Calu3 (cell line): Measurements from ENCODE around the gene CSTF2. TPM values are rescaled to one million over a fixed set of nuclear protein-coding genes. Genes with fewer than 3 reads are reported as not detected.

ENCODE experiments used
- BruUV-seq: library from RNA; stranded (reverse); fragments of 400-500 nt; replicated peaks from 2 replicates; lab custom pipeline; 2021; lab: Mats Ljungman, UMichigan
- CTCF ChIA-PET: fragments of 300-600 bp; sonication (Branson Sonifier 250); formaldehyde crosslinking; loops from one replicate; lab custom pipeline; 2022; ENCODE audit warnings: antibody characterized with exemption; lab: Charles Lee
- DNase-seq: peaks from one replicate; pipeline ENCODE4 v3.0.0; 2022
- H3K27ac Mint-ChIP-seq: one replicate; pipeline ENCODE4 v1.8.0; 2022; ENCODE audit warnings: mixed read lengths; ENCODE audit not compliant: unreplicated experiment
- H3K27me3 Mint-ChIP-seq: one replicate; pipeline ENCODE4 v1.8.0; 2022; ENCODE audit warnings: mixed read lengths; ENCODE audit not compliant: unreplicated experiment
- H3K36me3 Mint-ChIP-seq: one replicate; pipeline ENCODE4 v1.8.0; 2022; ENCODE audit warnings: mild to moderate bottlenecking, moderate library complexity, mixed read lengths; ENCODE audit not compliant: insufficient read depth, unreplicated experiment
- H3K4me1 Mint-ChIP-seq: one replicate; pipeline ENCODE4 v1.8.0; 2022; ENCODE audit warnings: mild to moderate bottlenecking, low read depth, mixed read lengths; ENCODE audit not compliant: unreplicated experiment
- H3K4me3 Mint-ChIP-seq: one replicate; pipeline ENCODE4 v1.8.0; 2022; ENCODE audit warnings: mild to moderate bottlenecking, low read depth, moderate library complexity, mixed read lengths; ENCODE audit not compliant: unreplicated experiment
- H3K9me3 Mint-ChIP-seq: one replicate; pipeline ENCODE4 v1.8.0; 2022; ENCODE audit warnings: low read depth, mixed read lengths; ENCODE audit not compliant: unreplicated experiment
- CTCF ChIP-seq: fragments of 200-600 bp; IDR thresholded peaks from one replicate; pipeline ENCODE4 v1.8.0; 2022; ENCODE audit warnings: antibody characterized with exemption; ENCODE audit not compliant: unreplicated experiment
- intact Hi-C: fragments of 100-400 bp; cut with micrococcal nuclease; formaldehyde crosslinking; loops from one replicate; pipeline ENCODE4 v1.10.0; 2022; ENCODE audit not compliant: unreplicated experiment
- total RNA-seq: library from RNA; stranded (reverse); gene quantifications from 2 replicates; pipeline ENCODE4 v1.2.3, GENCODE V29; 2022

CSTF2 gene
- total RNA-seq, 1 experiment from 2014 or later: 66.3 TPM

- no TSS peak for BruUV-seq
- no peak overlapping the region for H3K27ac Mint-ChIP-seq
- DNase-seq: no peak
- H3K4me1 Mint-ChIP-seq: no peaks in the 10 kb centered on the region
- CTCF ChIA-PET: no interaction called here
- no peak for TF ChIP-seq CTCF
- H3K36me3 Mint-ChIP-seq: no peaks in the 10 kb centered on the region
- H3K4me3 Mint-ChIP-seq: no peak overlapping the region
- H3K27me3 Mint-ChIP-seq: no peaks in the 10 kb centered on the region
- intact Hi-C loops: no loop called here
- no peaks in the 10 kb centered on the region for H3K9me3 Mint-ChIP-seq
These were observed 44.6 kb downstream of the CSTF2 start for GRCh38 chrX:100864657-100865391.

- no peaks in the 10 kb centered on the region for H3K9me3 Mint-ChIP-seq
- no peak for DNase-seq
- TF ChIP-seq CTCF: no peak
- intact Hi-C loops: no loop called here
- CTCF ChIA-PET: no interaction called here
- H3K27me3 Mint-ChIP-seq: no peaks in the 10 kb centered on the region
- H3K36me3 Mint-ChIP-seq: no peaks in the 10 kb centered on the region
- H3K4me3 Mint-ChIP-seq: no peak overlapping the region
- H3K27ac Mint-ChIP-seq: no peak overlapping the region
- BruUV-seq: no TSS peak
- peaks cover 7% of the 10 kb centered on the region for H3K4me1 Mint-ChIP-seq
These were observed 48.1 kb downstream of the CSTF2 start for GRCh38 chrX:100868273-100868672.

- Mint-ChIP-seq H3K4me1 (peaks cover 7% of the 10 kb centered on the region), H3K9me3 (no peaks in the 10 kb centered on the region), H3K4me3 (no peak overlapping the region), H3K27ac (no peak overlapping the region), H3K27me3 (no peaks in the 10 kb centered on the region), H3K36me3 (no peaks in the 10 kb centered on the region)
- intact Hi-C loops: no loop called here
- CTCF ChIA-PET: no interaction called here
- no peak for DNase-seq
- no TSS peak for BruUV-seq
- TF ChIP-seq CTCF: no peak
These were observed 50.3 kb downstream of the CSTF2 start for GRCh38 chrX:100870527-100870926.

GRCh38 chrX:100871594-100872560, 51.7 kb downstream of the CSTF2 start:
- Mint-ChIP-seq H3K9me3 (no peaks in the 10 kb centered on the region), H3K27me3 (no peaks in the 10 kb centered on the region), H3K4me1 (peaks cover 7% of the 10 kb centered on the region), H3K4me3 (no peak overlapping the region), H3K36me3 (no peaks in the 10 kb centered on the region), H3K27ac (no peak overlapping the region)
- TF ChIP-seq CTCF: no peak
- no TSS peak for BruUV-seq
- CTCF ChIA-PET: no interaction called here
- no peak for DNase-seq
- intact Hi-C loops: no loop called here
